IPS-18a (cell line): ENCODE measurements around the gene SEMG2.

Source experiments
- H3K27ac ChIP-seq: one replicate; pipeline ENCODE4 v1.5.1; 2013; ENCODE audit warnings: low read length
- H3K27me3 ChIP-seq: one replicate; pipeline ENCODE4 v1.6.1; 2013; ENCODE audit warnings: mild to moderate bottlenecking, low read length; ENCODE audit not compliant: control insufficient read depth, insufficient read depth
- H3K36me3 ChIP-seq: one replicate; pipeline ENCODE4 v1.6.1; 2013; ENCODE audit warnings: low read depth, low read length; ENCODE audit not compliant: control insufficient read depth
- H3K4me1 ChIP-seq: one replicate; pipeline ENCODE4 v1.6.1; 2013; ENCODE audit warnings: low read depth, low read length; ENCODE audit not compliant: control insufficient read depth
- H3K4me3 ChIP-seq: one replicate; pipeline ENCODE4 v1.5.1; 2013; ENCODE audit warnings: low read length
- H3K9ac ChIP-seq: one replicate; pipeline ENCODE4 v1.6.1; 2013; ENCODE audit warnings: mild to moderate bottlenecking, low read length, moderate library complexity
- H3K9me3 ChIP-seq: one replicate; pipeline ENCODE4 v1.6.1; 2013; ENCODE audit warnings: low read depth, low read length; ENCODE audit not compliant: control insufficient read depth

Gene SEMG2

DNA sequence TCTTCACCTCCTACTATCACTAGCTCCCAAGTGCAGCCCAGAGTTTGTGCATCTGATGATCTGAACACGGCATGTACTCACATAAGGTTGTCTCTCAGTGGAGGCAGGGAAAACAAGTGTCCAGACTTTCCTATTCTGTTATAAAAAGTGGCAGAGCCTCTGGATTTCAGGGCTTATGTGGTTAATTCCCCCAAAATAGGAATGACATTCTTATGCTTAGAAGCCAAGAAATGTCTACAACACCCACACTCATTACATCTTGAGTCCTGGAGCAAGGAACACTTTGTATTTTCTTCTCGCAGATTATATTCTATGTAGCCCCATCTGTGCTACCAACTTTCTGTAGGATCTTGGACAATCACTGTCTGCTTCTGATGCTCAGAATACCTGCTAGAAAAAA, 27.8 kb upstream of the SEMG2 start:
- Histone ChIP-seq H3K27me3 (no peaks in the 10 kb centered on the region), H3K4me3 (no peak overlapping the region), H3K9ac (no peak overlapping the region), H3K4me1 (peaks cover 8% of the 10 kb centered on the region), H3K36me3 (no peaks in the 10 kb centered on the region), H3K27ac (no peak overlapping the region), H3K9me3 (no peaks in the 10 kb centered on the region)

DNA sequence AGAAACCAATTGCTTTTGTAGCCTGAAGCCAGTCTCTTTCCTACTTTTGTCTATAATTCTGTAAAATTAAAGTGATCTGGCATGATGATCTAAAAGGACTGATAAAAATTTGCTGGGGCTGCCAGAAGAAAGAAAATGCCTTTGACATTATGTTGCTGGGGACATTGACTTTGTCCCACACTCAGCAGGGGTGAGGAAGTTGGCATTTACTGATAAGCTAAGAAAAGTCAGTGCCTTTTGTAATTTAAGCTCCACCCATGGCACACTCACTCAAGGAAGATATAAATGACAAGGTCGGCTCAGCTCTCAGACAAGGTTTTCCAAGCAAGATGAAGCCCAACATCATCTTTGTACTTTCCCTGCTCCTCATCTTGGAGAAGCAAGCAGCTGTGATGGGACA, 14.4 kb upstream of the SEMG2 start, which contains the start of gene SEMG1:
Gene SEMG1 (plus strand): TSS at position 309 of the 400 bp plus-strand sequence. CDS start 21 bp downstream, at position 330.
- no peak within 1 kb of the TSS for H3K27ac ChIP-seq
- peaks cover 5% of the 10 kb centered on the region for H3K9me3 ChIP-seq
- no peak within 1 kb of the TSS for H3K4me3 ChIP-seq
- H3K27me3 ChIP-seq = no peaks in the 10 kb centered on the region
- H3K9ac ChIP-seq = no peak within 1 kb of the TSS
- peaks cover 27% of the 10 kb centered on the region for H3K4me1 ChIP-seq
- no peaks in the 10 kb centered on the region for H3K36me3 ChIP-seq

DNA sequence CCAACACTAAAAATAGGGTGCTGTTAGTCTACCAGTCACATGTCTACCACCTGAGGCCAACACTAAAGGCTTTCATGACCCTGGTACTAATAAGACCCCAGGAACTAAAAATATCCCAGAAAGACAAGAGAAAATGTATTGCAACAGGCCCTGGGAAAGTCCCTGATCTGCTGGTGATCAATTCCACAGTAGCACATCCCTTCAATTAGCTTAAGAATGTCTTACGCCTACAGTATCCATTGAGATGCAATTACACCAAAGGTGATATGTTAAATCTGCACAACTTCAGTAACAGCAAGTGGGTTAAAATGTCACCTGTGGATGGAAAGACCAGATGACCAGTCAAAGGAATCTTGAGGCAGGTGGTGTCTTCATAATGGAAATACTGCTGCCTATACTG, 11.2 kb upstream of the SEMG2 start:
- Histone ChIP-seq H3K9me3 (peaks cover 5% of the 10 kb centered on the region), H3K9ac (no peak overlapping the region), H3K4me3 (peak overlapping the region; percentile 5), H3K27ac (peak overlapping the region; percentile 78), H3K4me1 (peaks cover 27% of the 10 kb centered on the region), H3K36me3 (no peaks in the 10 kb centered on the region), H3K27me3 (no peaks in the 10 kb centered on the region)

DNA sequence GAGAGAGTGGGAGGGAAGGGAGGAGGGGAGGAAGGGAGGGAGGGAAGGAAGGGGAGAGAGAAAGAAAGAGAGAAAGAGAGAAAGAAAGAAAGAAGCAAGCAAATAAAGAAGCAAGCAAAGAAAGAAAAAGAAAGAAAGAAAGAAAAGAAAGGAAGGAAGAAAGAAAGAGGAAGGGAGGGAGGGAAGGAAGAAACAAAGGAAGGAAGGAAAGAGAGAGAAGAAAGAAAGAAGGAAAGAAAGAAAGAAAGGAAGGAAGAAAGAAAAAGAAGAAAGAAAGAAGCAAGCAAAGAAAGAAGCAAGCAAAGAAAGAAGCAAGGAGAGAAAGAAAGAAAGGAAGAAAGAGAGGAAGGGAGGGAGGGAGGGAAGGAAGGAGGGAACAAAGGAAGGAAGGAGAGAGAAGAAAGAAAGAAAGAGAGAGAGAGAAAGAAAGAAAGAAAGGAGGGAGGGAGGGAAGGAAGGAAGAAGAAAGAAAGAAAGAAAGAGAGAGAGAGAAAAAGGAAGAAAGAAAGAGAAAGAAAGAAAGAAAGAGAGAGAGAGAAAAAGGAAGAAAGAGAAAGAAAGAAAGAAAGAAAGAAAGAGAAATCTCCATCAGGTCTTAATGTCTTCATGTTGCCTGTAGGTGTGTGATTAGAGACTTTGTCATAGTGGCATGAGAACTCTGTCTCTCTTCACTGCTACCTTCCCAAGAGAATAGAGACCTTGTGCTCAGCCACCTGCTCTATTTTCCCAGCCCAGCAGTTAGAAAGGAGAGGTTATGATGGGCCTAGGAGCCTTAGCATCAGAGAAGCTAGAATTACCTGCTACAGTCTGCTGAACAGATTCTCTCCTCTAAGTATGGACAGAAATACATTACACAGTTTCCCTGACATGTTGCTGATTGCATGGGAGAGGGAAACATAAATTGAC, 9.4 kb upstream of the SEMG2 start:
- Histone ChIP-seq H3K9ac (no peak overlapping the region), H3K36me3 (no peaks in the 10 kb centered on the region), H3K27ac (no peak overlapping the region), H3K27me3 (no peaks in the 10 kb centered on the region), H3K4me1 (peaks cover 24% of the 10 kb centered on the region), H3K4me3 (no peak overlapping the region), H3K9me3 (peaks cover 5% of the 10 kb centered on the region)

DNA sequence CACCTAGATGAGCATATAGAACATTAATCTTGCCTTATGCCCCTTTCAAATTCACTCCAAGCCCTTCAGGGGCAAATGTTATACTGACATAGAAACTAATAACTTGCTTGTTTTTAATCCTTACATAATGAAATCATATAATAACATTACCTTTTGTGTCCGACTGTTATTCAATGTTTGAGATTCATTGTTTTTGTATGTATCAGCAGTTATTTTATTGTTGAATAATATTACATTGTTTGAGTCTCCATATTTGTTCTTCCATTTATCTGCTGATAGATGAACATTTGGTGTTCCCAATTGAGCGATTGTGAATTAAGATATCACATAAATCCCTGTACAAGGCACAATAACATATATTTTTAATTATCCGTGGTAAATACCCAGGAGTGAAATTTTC, 8.3 kb upstream of the SEMG2 start:
- peaks cover 5% of the 10 kb centered on the region for H3K9me3 ChIP-seq
- H3K27ac ChIP-seq = no peak overlapping the region
- no peak overlapping the region for H3K4me3 ChIP-seq
- no peaks in the 10 kb centered on the region for H3K36me3 ChIP-seq
- no peaks in the 10 kb centered on the region for H3K27me3 ChIP-seq
- H3K4me1 ChIP-seq = peaks cover 21% of the 10 kb centered on the region
- H3K9ac ChIP-seq = no peak overlapping the region

DNA sequence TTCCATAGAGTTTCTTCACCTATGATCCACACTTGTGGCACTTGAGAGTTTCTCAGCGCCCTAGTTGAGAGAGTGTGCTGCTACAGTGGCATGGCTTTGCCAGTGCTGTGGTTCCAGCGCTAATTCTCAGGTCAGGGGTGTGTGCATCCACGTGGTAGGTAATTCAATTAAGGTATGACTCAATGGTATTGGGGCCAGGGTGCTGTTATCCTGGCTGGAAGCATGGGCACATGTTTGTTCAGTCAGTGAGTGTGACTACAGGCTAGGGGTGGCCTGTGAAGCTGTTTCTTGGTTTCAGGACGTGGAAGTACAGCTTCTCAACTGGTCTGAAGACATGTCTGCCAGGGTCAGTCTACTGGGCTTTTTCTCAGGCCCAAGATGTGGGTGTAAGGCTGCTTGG, 3.0 kb upstream of the SEMG2 start:
- H3K27ac ChIP-seq = no peak overlapping the region
- H3K9ac ChIP-seq = no peak overlapping the region
- H3K4me3 ChIP-seq = no peak overlapping the region
- H3K9me3 ChIP-seq = no peaks in the 10 kb centered on the region
- H3K36me3 ChIP-seq = no peaks in the 10 kb centered on the region
- H3K4me1 ChIP-seq = no peaks in the 10 kb centered on the region
- no peaks in the 10 kb centered on the region for H3K27me3 ChIP-seq

DNA sequence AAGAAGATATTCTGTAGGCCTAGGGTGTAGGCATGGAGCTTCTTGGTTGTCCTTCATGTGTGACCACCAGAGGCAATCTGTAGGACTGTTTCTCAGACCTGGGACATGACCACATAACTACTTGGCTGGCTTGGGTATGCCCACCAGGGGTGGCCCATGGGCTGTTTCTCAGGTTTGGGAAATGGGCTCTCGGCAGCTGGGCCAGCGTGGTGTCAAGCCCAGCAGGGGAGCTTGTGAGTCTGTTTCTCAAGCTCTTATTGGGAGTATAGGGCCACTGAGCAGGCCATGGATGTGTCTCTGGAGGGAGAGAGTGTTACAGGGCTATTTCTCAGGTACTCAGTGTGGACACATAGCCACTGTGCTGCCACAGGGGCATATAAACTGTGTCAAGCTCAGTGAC, 2.5 kb upstream of the SEMG2 start:
- no peak overlapping the region for H3K9ac ChIP-seq
- no peak overlapping the region for H3K27ac ChIP-seq
- no peaks in the 10 kb centered on the region for H3K27me3 ChIP-seq
- no peaks in the 10 kb centered on the region for H3K9me3 ChIP-seq
- no peaks in the 10 kb centered on the region for H3K36me3 ChIP-seq
- H3K4me3 ChIP-seq = no peak overlapping the region
- H3K4me1 ChIP-seq = no peaks in the 10 kb centered on the region

DNA sequence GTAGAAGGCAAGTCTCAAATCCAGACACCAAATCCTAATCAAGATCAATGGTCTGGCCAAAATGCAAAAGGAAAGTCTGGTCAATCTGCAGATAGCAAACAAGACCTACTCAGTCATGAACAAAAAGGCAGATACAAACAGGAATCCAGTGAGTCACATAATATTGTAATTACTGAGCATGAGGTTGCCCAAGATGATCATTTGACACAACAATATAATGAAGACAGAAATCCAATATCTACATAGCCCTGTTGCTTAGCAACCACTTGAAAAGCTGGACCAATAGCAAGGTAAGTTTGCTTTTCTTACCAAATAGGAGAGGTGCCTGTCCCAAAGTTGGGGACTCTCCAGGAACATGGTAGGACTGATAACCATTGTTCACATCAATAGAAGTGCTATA, 2.0 kb downstream of the SEMG2 start:
- no peaks in the 10 kb centered on the region for H3K9me3 ChIP-seq
- H3K36me3 ChIP-seq = no peaks in the 10 kb centered on the region
- H3K27me3 ChIP-seq = no peaks in the 10 kb centered on the region
- no peak overlapping the region for H3K9ac ChIP-seq
- H3K27ac ChIP-seq = no peak overlapping the region
- H3K4me3 ChIP-seq = no peak overlapping the region
- H3K4me1 ChIP-seq = no peaks in the 10 kb centered on the region

DNA sequence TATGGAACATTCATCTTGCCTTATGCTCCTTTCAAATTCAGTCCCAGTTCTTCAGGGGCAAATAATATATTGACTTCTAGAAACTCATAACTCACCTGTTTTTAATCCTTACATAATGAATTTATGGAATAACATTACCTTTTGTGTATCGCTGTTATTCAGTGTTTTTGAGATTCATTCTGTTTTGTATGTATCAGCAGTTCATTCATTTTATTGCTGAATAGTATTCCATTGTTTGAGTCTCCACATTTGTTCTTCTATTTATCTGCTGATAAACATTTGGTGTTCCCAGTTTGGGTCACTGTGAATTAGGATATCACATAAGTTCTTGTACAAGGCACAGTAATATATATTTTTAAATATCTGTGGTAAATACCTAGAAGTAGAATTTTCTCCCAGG, 5.1 kb downstream of the SEMG2 start:
- no peaks in the 10 kb centered on the region for H3K9me3 ChIP-seq
- no peaks in the 10 kb centered on the region for H3K4me1 ChIP-seq
- no peak overlapping the region for H3K4me3 ChIP-seq
- H3K36me3 ChIP-seq = no peaks in the 10 kb centered on the region
- no peaks in the 10 kb centered on the region for H3K27me3 ChIP-seq
- no peak overlapping the region for H3K27ac ChIP-seq
- H3K9ac ChIP-seq = no peak overlapping the region

DNA sequence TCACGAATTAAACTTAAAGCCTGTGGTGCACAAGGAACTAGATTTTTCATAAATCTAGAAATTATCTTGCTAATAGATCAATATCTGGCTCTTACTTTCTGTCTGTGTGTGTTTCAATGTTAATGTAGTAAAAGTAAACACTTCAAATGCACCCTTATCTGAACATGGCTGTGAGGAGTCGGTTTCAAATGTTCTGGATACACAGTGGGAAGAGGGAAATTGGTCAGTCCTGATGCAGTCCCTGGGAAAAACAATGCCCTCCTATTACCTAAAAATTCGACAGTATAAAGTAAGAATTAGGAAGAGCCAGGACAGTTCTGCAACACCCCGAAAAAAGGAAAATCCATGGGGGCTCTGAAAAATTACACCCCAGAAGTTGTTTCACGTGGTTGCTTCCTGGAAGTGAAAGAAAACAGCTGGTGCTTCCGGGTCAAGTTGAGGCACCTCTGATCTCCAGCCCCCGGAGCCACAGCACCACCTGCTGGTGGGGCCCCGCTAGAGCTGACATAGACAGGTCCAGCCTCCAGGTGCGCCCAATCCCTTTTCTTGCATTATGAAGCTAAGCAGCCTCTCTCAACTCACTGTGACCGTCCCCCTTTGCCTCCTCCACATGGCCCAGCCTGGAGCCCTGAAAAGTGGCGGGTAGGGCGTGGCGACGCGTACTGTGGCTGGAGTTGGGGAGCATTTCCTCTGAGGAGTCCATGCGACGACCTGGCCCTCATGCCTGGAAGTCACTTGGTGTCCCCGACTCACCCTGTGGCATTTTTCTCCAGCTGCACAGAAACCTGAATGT, 8.3 kb downstream of the SEMG2 start:
- Histone ChIP-seq H3K4me1 (no peaks in the 10 kb centered on the region), H3K27me3 (no peaks in the 10 kb centered on the region), H3K27ac (no peak overlapping the region), H3K36me3 (no peaks in the 10 kb centered on the region), H3K4me3 (no peak overlapping the region), H3K9ac (no peak overlapping the region), H3K9me3 (no peaks in the 10 kb centered on the region)

DNA sequence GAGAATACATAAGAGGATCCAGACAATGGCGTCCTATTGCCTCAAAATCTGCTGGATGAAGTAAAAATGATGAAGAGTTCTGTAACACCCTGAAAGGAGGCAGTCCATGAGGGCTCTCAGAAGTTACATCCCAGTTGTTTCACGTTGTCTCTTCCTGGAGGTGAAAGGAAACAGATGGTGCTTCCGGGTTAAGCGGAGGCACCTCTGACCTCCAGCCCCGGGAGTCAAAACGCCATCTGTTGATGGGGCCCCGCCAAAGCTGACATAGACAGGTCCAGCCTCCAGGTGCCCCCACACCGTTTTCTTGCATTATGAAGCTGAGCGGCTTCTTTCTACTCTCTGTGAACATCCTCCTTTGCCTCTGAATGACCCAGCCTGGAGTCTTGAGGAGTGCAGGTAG, 9.5 kb downstream of the SEMG2 start:
- Histone ChIP-seq H3K9ac (no peak overlapping the region), H3K36me3 (no peaks in the 10 kb centered on the region), H3K9me3 (no peaks in the 10 kb centered on the region), H3K27me3 (no peaks in the 10 kb centered on the region), H3K4me1 (no peaks in the 10 kb centered on the region), H3K27ac (no peak overlapping the region), H3K4me3 (no peak overlapping the region)
